ENCODE measurements around the gene PHACTR2.
"Not testable (repeated sequence)": the region's sequence is repeated elsewhere in the genome, so short reads cannot be mapped to it uniquely, and the experiment has no call there.

Gene PHACTR2

DNA sequence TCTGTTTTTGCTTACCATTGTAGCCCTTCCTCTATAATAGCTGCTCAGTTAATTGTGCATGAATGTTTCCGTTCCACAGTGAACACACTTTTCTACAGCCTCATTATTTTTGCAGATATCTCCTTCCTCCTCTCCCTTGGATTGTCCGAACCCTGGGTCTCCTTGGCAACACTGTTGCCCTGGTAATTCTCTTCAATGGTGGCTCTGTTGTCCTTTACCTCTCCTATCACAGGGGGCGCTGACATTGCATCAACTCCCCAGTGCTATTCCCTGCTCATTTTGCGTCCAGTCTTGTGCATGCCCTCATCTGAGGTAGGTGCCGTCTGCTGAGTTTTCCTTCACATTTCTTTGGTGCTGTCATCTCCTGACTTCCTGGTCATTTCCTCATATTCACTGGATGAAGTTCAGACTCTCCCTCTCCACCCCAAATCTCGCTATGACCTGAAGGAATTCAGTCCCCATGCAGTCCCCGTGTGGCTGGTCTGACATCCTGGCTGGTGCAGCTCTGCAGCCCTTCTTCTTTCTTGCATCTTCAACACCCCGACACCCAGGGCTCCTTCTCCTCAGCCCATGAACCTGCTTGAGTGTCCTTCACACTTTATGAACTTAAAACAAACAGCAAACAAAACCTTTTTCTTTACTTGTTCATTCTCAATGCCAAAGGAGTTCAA, 21.1 kb downstream of the PHACTR2 start:
- no peak for DNase-seq (ENCODE audit: low read depth)

- DNase-seq (ENCODE audit: low read depth): no peak
Measured at GRCh38 chr6:143699430-143699825, 21.7 kb downstream of the PHACTR2 start.

GRCh38 chr6:143700684-143701348, 23.1 kb downstream of the PHACTR2 start:
- DNase-seq (ENCODE audit: low read depth): no peak

GRCh38 chr6:143701349-143702234, 23.8 kb downstream of the PHACTR2 start:
- no peak for DNase-seq (ENCODE audit: low read depth)

- DNase-seq (ENCODE audit: low read depth): no peak
Measured at GRCh38 chr6:143705569-143705968, 27.8 kb downstream of the PHACTR2 start.

GRCh38 chr6:143707697-143708096, 29.9 kb downstream of the PHACTR2 start:
- no peak for DNase-seq (ENCODE audit: low read depth)

DNA sequence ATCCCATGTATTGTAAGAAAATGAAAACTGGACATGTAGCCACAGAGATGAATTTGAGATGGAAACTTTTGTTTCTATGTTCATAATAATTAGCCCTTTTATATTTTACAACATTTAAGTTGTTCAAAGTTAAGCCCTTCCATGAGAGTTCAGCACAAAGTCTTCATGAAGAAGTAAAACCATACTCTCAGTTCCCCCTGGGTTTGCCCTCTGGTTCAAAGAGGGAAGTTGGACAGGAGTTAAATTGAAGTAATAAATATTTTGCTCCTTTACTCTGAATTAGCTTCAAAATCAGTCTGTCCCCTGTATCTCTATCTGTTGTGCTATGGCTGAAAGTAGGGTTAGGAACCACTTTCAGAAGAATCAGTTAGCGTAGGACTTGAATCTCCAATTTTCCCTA, 31.1 kb downstream of the PHACTR2 start:
- no peak for DNase-seq (ENCODE audit: low read depth)

DNA sequence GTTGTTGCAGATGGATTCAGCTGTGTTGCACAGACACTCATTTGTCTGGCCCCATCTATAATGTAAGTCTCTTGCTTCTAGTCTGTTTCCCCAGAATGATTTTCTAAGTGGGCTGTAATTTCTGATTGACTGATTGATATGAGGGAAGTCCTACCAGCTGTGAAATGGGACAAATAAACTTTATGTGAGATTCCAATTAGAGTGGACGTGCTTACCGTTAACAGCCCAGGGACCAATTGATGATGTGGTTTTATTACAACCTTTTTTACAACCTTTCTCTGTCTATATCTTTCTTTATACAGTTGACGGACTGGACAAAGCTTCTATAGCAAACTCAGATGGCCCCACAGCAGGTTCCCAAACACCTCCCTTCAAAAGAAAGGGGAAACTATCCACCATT, 33.9 kb downstream of the PHACTR2 start:
- no peak for DNase-seq (ENCODE audit: low read depth)

DNA sequence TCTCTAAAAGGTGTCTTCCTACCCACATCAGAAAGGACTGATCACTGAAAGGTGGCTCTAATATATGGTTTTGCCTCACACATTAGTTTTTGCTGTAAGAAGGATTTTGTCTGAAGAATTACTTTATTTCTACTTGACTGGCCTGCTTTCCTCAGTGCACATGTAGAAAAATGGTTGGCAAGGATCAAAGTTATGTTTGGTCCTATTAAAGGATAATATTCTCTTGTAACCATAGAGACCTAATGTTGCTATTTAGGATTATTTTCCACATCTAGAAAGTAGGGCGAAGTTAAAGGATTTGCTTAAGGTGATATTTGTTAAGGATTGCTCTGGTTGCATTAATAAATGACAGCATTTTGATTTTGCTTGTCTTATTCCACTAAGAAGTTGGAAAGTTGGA, 40.7 kb downstream of the PHACTR2 start:
- DNase-seq (ENCODE audit: low read depth): no peak

DNA sequence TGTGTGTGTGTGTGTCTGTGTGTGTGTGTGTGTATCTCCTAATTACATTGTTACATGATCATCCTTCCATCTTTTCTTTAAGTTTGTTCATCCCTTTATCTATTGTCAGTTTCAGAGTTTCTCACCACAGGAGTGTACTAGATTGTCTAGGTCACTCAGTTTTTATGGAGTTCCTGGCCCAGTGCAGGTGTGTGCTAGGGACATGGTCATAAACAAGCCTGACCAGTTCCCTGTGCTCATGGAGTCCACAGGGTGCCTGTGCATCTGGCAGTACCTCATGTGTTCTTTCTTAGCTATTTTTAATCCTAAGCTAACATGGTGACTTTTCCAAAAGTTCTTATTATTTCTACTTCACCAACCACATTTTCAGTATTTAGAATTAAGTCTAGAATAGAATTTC, 43.9 kb downstream of the PHACTR2 start:
- DNase-seq (ENCODE audit: low read depth): no peak

- no peak for DNase-seq (ENCODE audit: low read depth)
Measured at GRCh38 chr6:143724876-143725275, 47.1 kb downstream of the PHACTR2 start.

DNA sequence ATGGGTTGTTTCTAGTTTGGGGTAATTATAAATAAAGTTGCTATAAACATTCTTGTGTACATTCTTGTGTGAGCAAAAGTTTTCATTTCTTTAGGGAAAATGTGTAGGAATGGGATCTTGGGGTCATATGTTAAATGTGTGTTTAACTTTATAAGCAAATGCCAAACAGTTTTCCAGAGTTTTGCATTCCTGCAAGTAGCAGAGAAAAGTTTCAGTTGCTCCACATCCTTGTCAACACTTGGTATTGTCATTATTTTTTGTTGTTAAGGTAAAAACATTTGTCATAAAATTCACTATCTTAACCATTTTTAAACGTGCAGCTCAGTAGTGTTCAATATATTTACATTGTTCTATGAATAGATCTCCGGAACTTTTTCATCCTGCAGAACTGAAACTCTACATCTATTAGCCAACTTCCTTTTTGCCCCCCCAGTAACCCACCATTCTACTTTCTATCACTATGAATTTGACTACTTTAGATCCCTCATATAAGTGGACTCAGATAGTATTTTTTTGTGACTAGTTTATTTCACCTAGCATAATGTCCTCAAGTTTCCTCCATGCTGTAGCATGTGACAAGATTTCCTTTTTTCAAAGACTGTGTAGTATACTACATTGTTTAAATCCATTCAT, 48.4 kb downstream of the PHACTR2 start:
- DNase-seq (ENCODE audit: low read depth): no peak

GRCh38 chr6:143727035-143727434, 49.3 kb downstream of the PHACTR2 start:
- DNase-seq (ENCODE audit: low read depth): no peak

DNA sequence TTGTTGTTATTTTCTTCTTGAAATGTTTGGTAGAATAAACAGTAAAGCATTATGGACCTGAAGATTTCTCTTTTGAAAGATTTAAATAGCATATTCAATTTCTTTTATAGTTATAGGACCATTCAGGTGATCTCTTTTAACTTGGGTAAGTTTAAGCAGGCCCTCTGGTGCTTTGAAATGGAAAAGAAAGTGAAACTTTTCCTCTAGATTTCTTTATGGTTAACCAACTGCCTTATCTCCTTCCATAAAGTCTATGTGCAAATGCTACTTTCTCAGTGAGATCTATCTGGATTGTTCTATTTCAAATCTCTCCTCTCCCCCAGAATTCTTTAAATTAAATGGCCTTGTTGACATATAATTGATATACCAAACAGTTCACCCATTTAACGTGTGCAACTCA, 54.0 kb downstream of the PHACTR2 start:
- no peak for DNase-seq (ENCODE audit: low read depth)

GRCh38 chr6:143732536-143732935, 54.8 kb downstream of the PHACTR2 start:
- no peak for DNase-seq (ENCODE audit: low read depth)

DNA sequence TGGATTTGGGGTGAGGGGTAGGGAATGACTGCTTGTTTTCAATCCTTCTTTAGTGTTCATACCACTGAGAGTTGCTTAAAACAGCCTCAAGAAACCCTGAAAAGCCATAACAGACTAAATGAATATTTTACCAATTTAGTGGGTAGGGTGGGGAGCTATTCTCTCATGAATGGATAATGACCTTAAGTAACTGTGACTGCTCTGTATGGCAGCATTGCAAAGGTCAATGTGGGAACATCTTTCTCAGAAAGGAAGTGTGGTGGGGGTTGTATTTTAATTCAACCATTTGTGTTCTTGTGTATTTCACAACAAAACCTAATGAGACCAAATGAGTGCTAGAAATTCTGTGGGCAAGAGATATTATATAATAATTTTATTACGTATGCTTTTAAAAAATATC, 55.7 kb downstream of the PHACTR2 start:
- no peak for DNase-seq (ENCODE audit: low read depth)

DNA sequence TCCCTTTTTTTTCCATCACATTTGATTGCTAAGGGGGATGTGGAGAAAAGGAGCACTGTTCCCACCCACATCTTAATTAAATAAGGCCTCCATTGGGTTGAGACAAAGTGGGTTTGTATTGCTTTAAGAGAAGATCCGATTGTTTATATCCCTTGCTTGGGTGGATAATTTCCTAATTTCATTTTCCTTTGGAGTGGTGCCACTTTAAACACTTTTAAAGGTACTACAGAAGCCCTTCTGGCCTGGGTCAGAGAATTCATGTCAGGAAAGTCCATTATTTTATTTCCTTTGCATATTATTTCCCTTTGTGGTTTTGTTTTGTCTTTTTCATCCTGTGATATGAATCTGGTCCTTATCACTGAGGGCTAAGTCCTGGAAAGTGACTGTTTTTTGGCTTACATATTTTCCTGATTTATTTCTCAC, 56.9 kb downstream of the PHACTR2 start:
- DNase-seq (ENCODE audit: low read depth): no peak

- DNase-seq (ENCODE audit: low read depth): not testable (repeated sequence)
Measured at GRCh38 chr6:143738072-143738690, 60.4 kb downstream of the PHACTR2 start.

DNA sequence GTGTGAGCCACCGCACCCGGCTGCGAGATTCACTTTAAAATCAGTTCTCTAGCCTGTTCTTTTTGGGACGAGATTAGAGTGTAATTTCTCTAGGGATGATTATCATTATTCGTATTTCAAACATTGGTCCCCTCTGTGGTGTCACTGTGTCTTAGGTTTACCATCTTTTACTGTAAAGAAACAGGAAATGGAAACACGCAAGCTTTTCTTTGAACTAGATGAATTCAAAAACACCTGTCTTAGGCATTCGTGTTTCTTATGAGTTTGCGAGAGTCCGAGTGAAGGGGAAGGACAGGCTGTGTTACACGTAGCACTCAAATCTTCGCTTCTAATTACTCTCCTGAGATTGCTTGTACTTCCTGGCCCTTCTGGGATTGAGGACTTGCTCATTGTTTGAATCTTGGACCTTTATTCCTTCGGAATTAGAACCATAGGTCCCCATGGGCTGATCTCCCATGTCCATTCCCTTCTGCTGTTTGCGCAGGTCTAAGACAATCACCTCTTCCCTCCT, 61.6 kb downstream of the PHACTR2 start:
- no peak for DNase-seq (ENCODE audit: low read depth)

DNA sequence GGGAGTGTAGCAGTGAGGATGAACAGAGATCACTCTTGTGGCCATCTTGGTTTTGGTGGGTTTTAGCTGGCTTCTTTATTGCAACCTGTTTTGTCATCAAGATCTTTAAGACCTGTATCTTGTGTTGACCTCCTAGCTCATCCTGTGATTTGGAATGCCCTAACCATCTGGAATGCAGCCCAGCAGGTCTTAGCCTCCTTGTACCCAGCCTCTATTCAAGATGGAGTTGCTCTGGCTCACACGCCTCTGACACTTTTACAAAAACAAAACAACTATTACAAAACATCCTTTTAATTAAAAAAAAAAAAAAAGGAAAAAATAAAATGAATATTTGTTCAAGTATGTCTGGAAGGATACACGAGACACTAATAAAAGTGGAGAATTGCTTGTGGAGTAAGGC, 62.4 kb downstream of the PHACTR2 start:
- no peak for DNase-seq (ENCODE audit: low read depth)

GRCh38 chr6:143741480-143741879, 63.7 kb downstream of the PHACTR2 start:
- DNase-seq (ENCODE audit: low read depth): no peak

All from stimulated activated CD8-positive, alpha-beta memory T cell treated with anti-CD3 and anti-CD28 coated beads, Interleukin-15, amount 100 ng/mL, for 24 hours (primary cell).